Mesangial cell (primary cell): ENCODE measurements around the gene C1GALT1C1. TPM values are rescaled to one million over a fixed set of nuclear protein-coding genes. Genes with fewer than 3 reads are reported as not detected.

ENCODE experiments used
- total RNA-seq: library from RNA; depleted of rRNA; stranded (reverse); fragments of >200 nt; gene quantifications from 2 replicates; pipeline ENCODE4 v1.2.3, GENCODE V29; 2015

C1GALT1C1 gene
- total RNA-seq = 16.6 and 22.0 TPM in 2 replicates

DNA sequence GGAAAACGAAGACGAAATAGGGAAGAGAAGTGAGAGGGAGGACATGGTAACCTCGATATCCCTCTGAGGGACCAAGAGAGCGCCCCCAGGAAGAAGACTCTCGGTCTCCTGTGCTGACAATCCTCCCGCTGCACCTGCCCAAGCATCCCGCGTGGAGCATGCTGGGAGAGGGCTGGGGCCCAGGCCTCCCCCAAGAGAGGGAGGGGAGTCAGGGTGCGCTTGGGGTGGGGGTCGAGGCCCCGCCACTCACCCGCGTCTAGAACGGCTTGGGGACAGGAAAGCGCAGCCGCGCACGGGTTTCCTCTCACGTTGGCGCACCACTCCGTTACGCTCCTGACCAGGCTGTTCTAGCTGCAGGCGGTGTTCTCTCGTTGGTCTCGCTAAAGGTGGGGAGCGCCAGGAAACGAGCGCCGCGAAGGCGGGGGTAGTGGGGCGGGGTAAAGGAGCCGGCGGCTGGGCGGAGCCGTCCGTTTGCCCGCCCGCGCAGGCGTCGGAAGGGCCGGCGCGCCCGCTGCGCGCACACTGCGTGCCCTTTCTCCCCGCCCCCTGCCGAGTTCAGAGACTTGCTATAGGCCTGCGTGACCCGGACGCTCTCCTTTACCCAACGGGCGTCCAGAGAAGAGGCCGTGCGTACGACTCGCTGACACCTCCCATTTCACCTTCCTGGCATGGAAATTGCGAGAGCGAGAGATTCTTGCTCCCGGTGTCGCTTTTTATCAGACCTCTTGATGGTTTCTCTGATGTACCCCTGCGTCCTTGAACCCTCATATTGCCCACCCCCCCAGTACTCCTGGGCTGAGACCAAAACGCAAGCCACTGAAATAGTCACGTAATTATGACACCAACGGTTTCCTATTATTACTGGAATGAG lies at the start of gene C1GALT1C1:
C1GALT1C1 (minus strand) TSS at position 388 of the 871 bp plus-strand sequence. CDS start 2,888 bp downstream, outside the sequence.

DNA sequence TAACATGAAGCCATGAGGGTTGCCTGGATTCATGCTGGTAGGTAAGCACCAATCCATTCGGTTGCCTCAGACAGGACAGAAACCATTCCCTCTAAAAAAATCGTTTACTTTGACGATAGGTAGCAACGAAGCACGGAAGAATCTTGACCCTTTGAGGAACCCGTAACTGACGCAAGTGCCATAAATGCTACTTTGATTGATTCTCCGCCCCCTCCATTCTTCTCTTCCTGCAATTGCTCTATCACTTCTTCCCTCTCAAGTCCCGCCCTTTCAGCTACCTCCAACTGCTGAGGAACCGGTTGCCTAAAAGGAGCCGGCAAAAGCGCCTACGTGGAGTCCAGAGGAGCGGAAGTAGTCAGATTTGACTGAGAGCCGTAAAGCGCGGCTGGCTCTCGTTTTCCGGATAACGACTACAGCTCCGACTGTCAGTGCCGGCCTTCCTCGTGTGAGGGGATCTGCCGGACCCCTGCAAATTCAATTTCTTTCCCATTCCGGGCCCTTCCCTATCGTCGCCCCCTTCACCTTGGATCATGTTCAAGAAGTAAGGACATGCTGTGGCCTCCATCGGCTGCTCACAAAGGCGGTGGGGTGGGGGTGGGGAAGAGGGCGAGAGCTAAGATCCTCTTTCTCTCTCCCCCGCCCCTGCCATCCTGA lies 26.0 kb downstream of the C1GALT1C1 start, which contains the start of gene MCTS1:
MCTS1 (plus strand) TSS at position 395 of the 654 bp plus-strand sequence; CDS start at position 531, 136 bp downstream.

Other genes starting within 250 kb of the C1GALT1C1 start
- gene LAMP2, start 160.8 kb downstream of the C1GALT1C1 start, total RNA-seq = 82.5 and 106 TPM in 2 replicates
- gene CUL4B, start 69.1 kb downstream of the C1GALT1C1 start, total RNA-seq = 27.1 and 29.5 TPM in 2 replicates
- gene MCTS1, start 26.0 kb downstream of the C1GALT1C1 start, total RNA-seq = 24.2 and 35.8 TPM in 2 replicates
- not detected in 2 replicates for gene CT47B1, start 245.8 kb upstream of the C1GALT1C1 start, total RNA-seq